HEK293 (cell line): ENCODE measurements around the gene SAMD1.

Source experiments
- CTCF ChIA-PET: fragments of 350-600 bp; formaldehyde crosslinking; extraction: SDS; loops from one replicate; lab custom pipeline; 2021; ENCODE audit warnings: antibody characterized with exemption; lab: Yijun Ruan, JAX
- POLR2A ChIA-PET: fragments of 300-600 bp; formaldehyde crosslinking; extraction: SDS; loops from one replicate; lab custom pipeline; 2020; ENCODE audit warnings: antibody characterized with exemption, inconsistent platforms; lab: Yijun Ruan, JAX
- H3K27ac ChIP-seq: fragments of 200-500 bp; sonication (Bioruptor generic); 2 replicates; pipeline ENCODE4 v1.5.1; 2014; ENCODE audit warnings: low read depth, low read length, control low read depth, inconsistent platforms; ENCODE audit errors: extremely low read depth
- H3K36me3 ChIP-seq, 2 experiments: fragments of 200-500 bp in 1 of 2; sonication (Bioruptor generic) in 1 of 2; 1 replicate in 1 of 2; 2 replicates in 1 of 2; pipeline ENCODE4 v1.5.1; 2014 to 2017; ENCODE audit warnings: inconsistent platforms in 2 of 2, low read length in 2 of 2; ENCODE audit not compliant: control insufficient read depth in 2 of 2, insufficient read depth in 1 of 2
- H3K4me1 ChIP-seq: fragments of 200-500 bp; sonication (Bioruptor generic); 2 replicates; pipeline ENCODE4 v1.5.1; 2014; ENCODE audit warnings: mild to moderate bottlenecking, low read length, inconsistent platforms; ENCODE audit not compliant: control insufficient read depth, insufficient read depth
- H3K4me3 ChIP-seq: 2 replicates; pipeline ENCODE4 v1.5.1; 2011; ENCODE audit warnings: low read depth, mild to moderate bottlenecking, control low read depth, low read length, moderate library complexity
- H3K9me3 ChIP-seq: fragments of 200-500 bp; sonication (Bioruptor generic); 2 replicates; pipeline ENCODE4 v1.5.1; 2014; ENCODE audit warnings: low read depth, low read length, inconsistent platforms; ENCODE audit not compliant: control insufficient read depth, insufficient read depth
- BCL11B ChIP-seq: fragments of 450-650 bp; formaldehyde crosslinking; IDR thresholded peaks from 2 replicates; pipeline ENCODE4 v1.5.1; 2016; ENCODE audit warnings: low read depth, missing biosample characterization, missing genetic modification characterization
- GLIS1 ChIP-seq: fragments of 450-650 bp; formaldehyde crosslinking; IDR thresholded peaks from 2 replicates; pipeline ENCODE4 v1.5.1; 2016; ENCODE audit warnings: missing biosample characterization, missing genetic modification characterization
- GLIS2 ChIP-seq: fragments of 450-650 bp; formaldehyde crosslinking; IDR thresholded peaks from 2 replicates; pipeline ENCODE4 v1.5.1; 2016; ENCODE audit warnings: missing biosample characterization, missing genetic modification characterization
- IKZF3 ChIP-seq: fragments of 450-650 bp; IDR thresholded peaks from 2 replicates; pipeline ENCODE4 v1.5.0; 2018; ENCODE audit warnings: missing biosample characterization, mild to moderate bottlenecking, missing genetic modification characterization, moderate library complexity
- KLF1 ChIP-seq: fragments of 450-650 bp; formaldehyde crosslinking; IDR thresholded peaks from 2 replicates; pipeline ENCODE4 v1.5.1; 2016; ENCODE audit warnings: missing biosample characterization, missing genetic modification characterization
- KLF7 ChIP-seq: fragments of 450-650 bp; formaldehyde crosslinking; IDR thresholded peaks from 2 replicates; pipeline ENCODE4 v1.5.1; 2016; ENCODE audit warnings: missing biosample characterization, missing genetic modification characterization, borderline replicate concordance
- SP2 ChIP-seq: fragments of 450-650 bp; formaldehyde crosslinking; IDR thresholded peaks from 2 replicates; pipeline ENCODE4 v1.5.1; 2016; ENCODE audit warnings: missing biosample characterization, missing genetic modification characterization
- ZBTB1 ChIP-seq: fragments of 450-650 bp; formaldehyde crosslinking; IDR thresholded peaks from 2 replicates; pipeline ENCODE4 v1.5.1; 2016; ENCODE audit warnings: missing biosample characterization, missing genetic modification characterization
- ZBTB17 ChIP-seq: fragments of 450-650 bp; formaldehyde crosslinking; IDR thresholded peaks from 2 replicates; pipeline ENCODE4 v1.5.1; 2016; ENCODE audit warnings: missing biosample characterization, missing genetic modification characterization
- ZNF138 ChIP-seq: fragments of 450-650 bp; formaldehyde crosslinking; IDR thresholded peaks from 2 replicates; pipeline ENCODE4 v1.5.1; 2016; ENCODE audit warnings: missing biosample characterization, missing genetic modification characterization, borderline replicate concordance
- ZNF335 ChIP-seq: fragments of 450-650 bp; formaldehyde crosslinking; conservative IDR thresholded peaks from 2 replicates; pipeline ENCODE4 v1.5.1; 2016; ENCODE audit warnings: missing biosample characterization, missing genetic modification characterization
- ZNF341 ChIP-seq: fragments of 450-650 bp; formaldehyde crosslinking; IDR thresholded peaks from 2 replicates; pipeline ENCODE4; 2016; ENCODE audit warnings: low read depth, missing biosample characterization, missing genetic modification characterization
- ZNF449 ChIP-seq: fragments of 450-650 bp; formaldehyde crosslinking; IDR thresholded peaks from 2 replicates; pipeline ENCODE4 v1.5.1; 2017; ENCODE audit warnings: missing biosample characterization, mild to moderate bottlenecking, missing genetic modification characterization, moderate library complexity
- ZNF544 ChIP-seq: fragments of 450-650 bp; formaldehyde crosslinking; IDR thresholded peaks from 2 replicates; pipeline ENCODE4 v1.5.0; 2017; ENCODE audit warnings: missing biosample characterization, missing genetic modification characterization
- ZNF600 ChIP-seq: fragments of 450-650 bp; formaldehyde crosslinking; IDR thresholded peaks from 2 replicates; pipeline ENCODE4 v1.5.1; 2016; ENCODE audit warnings: missing biosample characterization, missing genetic modification characterization
- ZNF624 ChIP-seq: fragments of 450-650 bp; formaldehyde crosslinking; IDR thresholded peaks from 2 replicates; pipeline ENCODE4 v1.5.1; 2017; ENCODE audit warnings: missing biosample characterization, missing genetic modification characterization
- ZNF660 ChIP-seq: fragments of 450-650 bp; IDR thresholded peaks from 2 replicates; pipeline ENCODE4 v1.5.1; 2018; ENCODE audit warnings: missing biosample characterization, mild to moderate bottlenecking, missing genetic modification characterization
- TF ChIP-seq, protein P1 (sequence below): fragments of 450-650 bp; formaldehyde crosslinking; IDR thresholded peaks from 2 replicates; pipeline ENCODE4 v1.5.1; 2016; ENCODE audit warnings: missing biosample characterization, missing genetic modification characterization

SAMD1 gene

GRCh38 chr19:14127176-14127575 lies 36.6 kb upstream of the SAMD1 start (continued):
- TF ChIP-seq ZNF449 (no peak), KLF7 (tag by site-specific recombination) (no peak)

- POLR2A ChIA-PET = interaction anchor here (0.5 to 6.6 kb wide), 5 partner anchors 13 to 1420 kb away, joined by 3 to 64 read pairs (median 4); partner anchors contain the start of gene ASF1B
- Histone ChIP-seq H3K4me1 (peaks cover 3% of the 10 kb centered on the region; the same call in 1 of the 2 replicates), H3K4me3 (no peak overlapping the region)
- TF ChIP-seq ZBTB17 (tag by site-specific recombination) (peak; percentile 65), ZNF544 (no peak), ZNF600 (tag by site-specific recombination) (0 out of 2 replicates have a peak, but pooled peaks have one; percentile 40), BCL11B (tag by site-specific recombination) (no peak), ZBTB1 (no peak), KLF1 (tag by site-specific recombination) (peak; percentile 60), GLIS1 (tag by site-specific recombination) (0 out of 2 replicates have a peak, but pooled peaks have one; percentile 12)
- TF ChIP-seq, protein P1, sequence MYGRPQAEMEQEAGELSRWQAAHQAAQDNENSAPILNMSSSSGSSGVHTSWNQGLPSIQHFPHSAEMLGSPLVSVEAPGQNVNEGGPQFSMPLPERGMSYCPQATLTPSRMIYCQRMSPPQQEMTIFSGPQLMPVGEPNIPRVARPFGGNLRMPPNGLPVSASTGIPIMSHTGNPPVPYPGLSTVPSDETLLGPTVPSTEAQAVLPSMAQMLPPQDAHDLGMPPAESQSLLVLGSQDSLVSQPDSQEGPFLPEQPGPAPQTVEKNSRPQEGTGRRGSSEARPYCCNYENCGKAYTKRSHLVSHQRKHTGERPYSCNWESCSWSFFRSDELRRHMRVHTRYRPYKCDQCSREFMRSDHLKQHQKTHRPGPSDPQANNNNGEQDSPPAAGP = 0 out of 2 replicates have a peak, but pooled peaks have one; percentile 44
- TF ChIP-seq, all 188 proteins: peak for 5
- H3K27ac ChIP-seq = no peak overlapping the region
- no peaks in the 10 kb centered on the region for H3K9me3 ChIP-seq
- H3K36me3 ChIP-seq = peaks cover 23 to 60% of the 10 kb centered on the region in 2 experiments
- CTCF ChIA-PET = no interaction called here
Measured at GRCh38 chr19:14122924-14123323, 32.4 kb upstream of the SAMD1 start.

- Histone ChIP-seq H3K36me3 (peaks cover 15 to 45% of the 10 kb centered on the region in 2 experiments), H3K9me3 (no peaks in the 10 kb centered on the region), H3K4me1 (peaks cover 3% of the 10 kb centered on the region), H3K27ac (no peak overlapping the region), H3K4me3 (no peak overlapping the region)
- no peak for TF ChIP-seq ZNF138 (tag by site-specific recombination)
- ChIA-PET POLR2A (interaction anchor here (1.7 kb wide), 1 partner anchor 17 kb away, joined by 6 read pairs; no protein-coding TSS in a partner anchor), CTCF (interaction anchor here (0.7 kb wide), 1 partner anchor 16 kb away, joined by 4 read pairs; the partner anchor contains the start of gene ASF1B)
Measured at GRCh38 chr19:14120497-14120780, 29.9 kb upstream of the SAMD1 start.

GRCh38 chr19:14119644-14120496 lies 29.3 kb upstream of the SAMD1 start:
- no peak overlapping the region for H3K27ac ChIP-seq
- no peak overlapping the region for H3K4me3 ChIP-seq
- peaks cover 12 to 39% of the 10 kb centered on the region in 2 experiments for H3K36me3 ChIP-seq
- peaks cover 3% of the 10 kb centered on the region for H3K4me1 ChIP-seq
- peak; percentile 55; the same call in 1 of the 2 replicates for TF ChIP-seq GLIS2
- 0 out of 2 replicates have a peak, but pooled peaks have one; percentile 14 for TF ChIP-seq ZNF335 (tag by site-specific recombination)
- 0 out of 2 replicates have a peak, but pooled peaks have one; percentile 6 for TF ChIP-seq SP2 (tag by site-specific recombination)
- TF ChIP-seq ZNF600 (tag by site-specific recombination) = peak; percentile 55
- no peak for TF ChIP-seq ZNF660 (tag by site-specific recombination)
- TF ChIP-seq ZNF341 (tag by site-specific recombination) = 0 out of 2 replicates have a peak, but pooled peaks have one; percentile 11
- TF ChIP-seq IKZF3 (tag by site-specific recombination) = peak; percentile 67
- no peak for TF ChIP-seq ZNF624 (tag by site-specific recombination)
- peak; percentile 32; the same call in 1 of the 2 replicates for TF ChIP-seq GLIS1 (tag by site-specific recombination)
- CTCF ChIA-PET = interaction anchor here (0.7 kb wide), 1 partner anchor 17 kb away, joined by 4 read pairs; the partner anchor contains the start of gene ASF1B
- POLR2A ChIA-PET = no interaction called here
- H3K9me3 ChIP-seq = no peaks in the 10 kb centered on the region
